Activated CD4-positive, alpha-beta T cell treated with anti-CD3 and anti-CD28 coated beads, Interleukin-2, amount 50 U/mL, for 48 hours (primary cell): ENCODE measurements around the gene GPAT2.
"Not testable (repeated sequence)": the region's sequence is repeated elsewhere in the genome, so short reads cannot be mapped to it uniquely, and the experiment has no call there.

Source experiments
- DNase-seq, 2 experiments: peaks; one replicate each; pipeline ENCODE4 v3.0.0-alpha.2; 2020

Gene GPAT2, protein sequence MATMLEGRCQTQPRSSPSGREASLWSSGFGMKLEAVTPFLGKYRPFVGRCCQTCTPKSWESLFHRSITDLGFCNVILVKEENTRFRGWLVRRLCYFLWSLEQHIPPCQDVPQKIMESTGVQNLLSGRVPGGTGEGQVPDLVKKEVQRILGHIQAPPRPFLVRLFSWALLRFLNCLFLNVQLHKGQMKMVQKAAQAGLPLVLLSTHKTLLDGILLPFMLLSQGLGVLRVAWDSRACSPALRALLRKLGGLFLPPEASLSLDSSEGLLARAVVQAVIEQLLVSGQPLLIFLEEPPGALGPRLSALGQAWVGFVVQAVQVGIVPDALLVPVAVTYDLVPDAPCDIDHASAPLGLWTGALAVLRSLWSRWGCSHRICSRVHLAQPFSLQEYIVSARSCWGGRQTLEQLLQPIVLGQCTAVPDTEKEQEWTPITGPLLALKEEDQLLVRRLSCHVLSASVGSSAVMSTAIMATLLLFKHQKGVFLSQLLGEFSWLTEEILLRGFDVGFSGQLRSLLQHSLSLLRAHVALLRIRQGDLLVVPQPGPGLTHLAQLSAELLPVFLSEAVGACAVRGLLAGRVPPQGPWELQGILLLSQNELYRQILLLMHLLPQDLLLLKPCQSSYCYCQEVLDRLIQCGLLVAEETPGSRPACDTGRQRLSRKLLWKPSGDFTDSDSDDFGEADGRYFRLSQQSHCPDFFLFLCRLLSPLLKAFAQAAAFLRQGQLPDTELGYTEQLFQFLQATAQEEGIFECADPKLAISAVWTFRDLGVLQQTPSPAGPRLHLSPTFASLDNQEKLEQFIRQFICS

GRCh38 chr2:96034792-96035191 is at the start of gene GPAT2:
TSS of gene GPAT2 (minus strand) at chr2:96034916. CDS start at chr2:96032359, 2,557 bp downstream.
- DNase-seq, result not testable (repeated sequence)

DNA sequence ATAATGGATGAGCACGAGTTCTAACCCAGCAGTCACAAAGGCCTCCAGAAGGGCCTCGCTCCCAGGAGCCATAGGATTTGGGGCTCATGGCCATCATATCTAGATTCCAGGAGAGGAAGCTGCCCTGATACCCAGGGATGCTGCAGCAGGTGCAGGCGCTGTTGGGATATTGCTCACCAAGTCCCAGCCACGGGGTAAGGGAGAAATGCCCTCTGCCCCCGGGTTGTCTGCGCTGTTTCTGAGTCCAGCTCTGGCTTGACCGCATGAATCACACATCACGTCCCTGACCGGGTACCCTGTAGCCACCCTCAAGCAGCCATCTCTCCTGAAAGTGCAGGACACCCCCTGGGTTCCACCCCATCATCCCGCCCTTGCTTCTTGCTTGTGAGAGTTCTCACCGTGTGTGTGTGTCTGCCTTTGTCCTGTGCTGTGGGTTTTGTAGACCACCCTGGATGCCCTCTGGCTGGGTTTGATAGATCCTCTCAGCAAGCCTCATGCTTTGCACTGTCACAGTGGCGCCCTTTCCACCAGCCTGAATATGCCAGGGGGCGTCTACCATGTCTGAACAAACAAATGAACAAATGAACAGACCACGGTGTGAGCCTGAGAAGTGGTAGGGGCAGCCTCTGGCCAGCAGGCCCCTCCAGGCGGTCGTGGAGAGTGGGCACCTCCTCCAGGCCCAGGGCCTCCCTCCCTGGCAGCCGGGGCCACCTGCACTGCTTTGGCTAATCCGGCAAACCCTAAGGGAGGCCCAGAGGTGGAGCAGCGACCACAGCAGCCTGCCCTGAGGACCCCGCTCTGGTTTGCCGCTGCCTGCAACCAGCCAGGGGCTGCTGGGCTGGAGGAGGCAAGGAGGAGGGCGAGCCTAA is 49.5 kb upstream of the GPAT2 start:
- DNase-seq, result peak in 1 of 2 experiments; percentile 1

DNA sequence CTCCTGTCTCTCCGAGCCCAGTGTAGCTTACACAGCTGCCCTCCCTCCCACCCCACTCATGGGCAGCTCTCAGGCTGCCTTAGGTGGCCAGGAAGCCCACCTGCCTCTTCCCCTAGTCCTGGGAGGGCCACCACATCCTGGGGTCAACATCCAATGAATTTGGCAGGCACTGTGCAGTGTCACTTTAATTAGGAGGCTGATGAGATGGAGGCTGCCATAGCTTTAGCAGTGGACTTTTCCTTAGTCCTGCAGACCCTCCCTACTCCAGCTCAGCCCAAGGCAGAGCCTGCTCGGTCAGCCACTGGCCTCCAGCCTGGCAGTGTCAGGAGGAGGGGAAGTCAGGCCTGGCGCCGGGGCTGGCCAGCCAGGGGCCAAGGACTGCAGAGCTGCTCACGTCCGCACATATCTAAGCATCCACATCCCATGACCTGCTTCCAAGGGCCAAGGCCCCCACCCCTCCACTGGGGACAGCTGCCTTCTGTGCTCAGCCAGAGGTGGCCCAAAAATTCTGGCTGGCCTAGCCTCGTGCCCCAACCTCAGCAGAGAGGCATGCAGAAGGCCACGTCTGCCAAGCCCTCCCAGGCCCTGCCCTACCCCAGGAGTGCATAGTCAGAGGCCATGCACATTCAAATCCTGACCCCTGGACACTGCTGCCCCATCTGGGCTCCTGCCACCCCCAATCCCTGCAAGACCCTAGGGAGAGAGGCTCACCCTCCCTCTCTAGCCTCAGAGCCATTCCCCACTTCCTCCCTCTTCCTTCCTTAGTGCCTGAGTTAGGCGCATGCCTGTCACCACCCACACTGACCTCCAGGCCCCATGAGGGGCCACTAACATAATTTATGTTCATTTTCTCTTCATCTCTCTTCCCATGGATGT is 48.6 kb upstream of the GPAT2 start:
- DNase-seq, result no peak

DNA sequence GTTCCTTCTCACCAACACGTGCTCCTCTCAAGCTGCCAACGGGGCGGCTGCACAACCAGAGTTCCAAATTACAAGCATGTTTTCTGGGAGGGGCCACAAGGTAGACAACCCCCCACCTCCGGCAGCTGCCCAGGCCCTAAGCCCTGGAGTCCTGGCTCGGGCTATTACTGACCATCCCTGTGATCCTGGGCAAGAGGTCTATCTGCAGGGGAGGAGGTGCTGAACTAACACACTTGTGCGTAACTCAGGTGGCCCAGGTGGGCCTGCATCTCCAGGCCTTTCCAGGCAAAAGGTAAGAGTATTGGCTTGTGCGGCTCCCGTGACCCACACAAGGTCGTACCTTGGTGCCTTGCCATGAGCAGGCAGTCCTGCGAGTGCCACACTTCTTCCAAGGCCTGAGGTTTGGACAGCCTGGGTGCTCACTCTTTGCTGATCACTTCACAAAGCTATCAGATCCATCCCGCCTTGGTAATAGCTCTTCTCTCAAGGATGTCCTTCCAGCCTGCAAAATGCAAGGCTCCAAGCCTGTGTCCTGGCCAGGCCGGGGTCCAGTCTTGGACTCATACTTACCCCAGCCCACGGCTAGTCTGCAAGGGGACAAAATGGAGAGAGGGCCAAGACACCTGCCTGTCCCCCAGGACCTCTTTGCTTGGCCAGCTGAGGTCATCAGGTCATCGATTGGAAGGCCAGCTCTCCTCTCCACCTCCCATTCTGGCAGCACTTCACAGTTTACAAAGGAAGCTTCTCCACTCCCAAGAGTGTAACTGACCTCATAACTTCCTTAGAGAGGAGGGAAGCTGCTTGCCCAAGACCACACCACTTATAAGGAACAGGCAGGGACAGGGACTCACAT is 47.7 kb upstream of the GPAT2 start:
- DNase-seq, result no peak

DNA sequence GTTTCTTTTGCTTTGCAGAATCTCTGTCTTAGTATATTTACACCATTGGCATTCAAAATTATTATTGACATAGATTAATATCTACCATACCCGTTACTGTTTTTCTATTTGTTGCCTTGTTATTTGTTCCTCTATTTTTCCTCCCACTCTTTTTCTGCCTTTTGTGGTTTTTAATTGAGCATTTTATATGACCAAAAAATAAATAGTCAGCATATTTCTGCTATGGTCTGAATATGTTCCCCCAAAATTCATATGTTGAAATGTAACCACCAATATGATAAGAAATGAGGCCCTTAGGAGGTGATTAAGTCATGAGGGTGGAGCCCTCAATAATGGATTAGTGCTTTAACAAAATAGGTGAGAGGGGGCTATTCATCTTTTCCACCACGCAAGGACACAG is 46.3 kb upstream of the GPAT2 start:
- no peak for DNase-seq

DNA sequence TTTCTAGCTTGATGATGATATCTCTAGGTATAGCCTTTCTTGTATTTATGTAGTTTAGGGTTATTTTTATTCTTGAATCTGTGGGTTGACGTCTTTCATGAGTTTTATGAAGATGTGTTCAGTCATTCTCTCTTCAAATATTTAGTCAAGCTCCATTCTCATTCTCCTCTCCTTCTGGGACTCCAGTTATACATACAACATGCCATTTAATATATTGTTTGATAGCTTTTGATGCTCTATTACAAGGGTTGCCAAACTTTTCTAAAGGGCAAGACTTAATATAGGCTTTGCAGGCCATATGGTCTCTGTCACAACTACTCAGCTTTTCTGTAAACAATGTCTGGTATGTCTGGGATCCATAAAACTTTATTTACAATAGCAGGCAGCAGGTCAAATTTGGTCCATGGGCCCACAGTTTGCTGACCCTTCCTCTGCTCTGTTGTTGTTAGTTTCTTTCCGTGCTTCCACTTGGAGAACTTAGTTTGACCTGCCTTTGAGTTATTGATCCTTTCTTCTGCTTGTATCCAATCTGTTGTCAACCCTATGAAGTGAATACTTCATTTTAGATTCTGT is 40.6 kb upstream of the GPAT2 start:
- DNase-seq, result no peak

GRCh38 chr2:96074156-96074555 is 39.4 kb upstream of the GPAT2 start:
- no peak for DNase-seq

- no peak for DNase-seq
Measured at GRCh38 chr2:96073170-96073775, 38.6 kb upstream of the GPAT2 start.

DNA sequence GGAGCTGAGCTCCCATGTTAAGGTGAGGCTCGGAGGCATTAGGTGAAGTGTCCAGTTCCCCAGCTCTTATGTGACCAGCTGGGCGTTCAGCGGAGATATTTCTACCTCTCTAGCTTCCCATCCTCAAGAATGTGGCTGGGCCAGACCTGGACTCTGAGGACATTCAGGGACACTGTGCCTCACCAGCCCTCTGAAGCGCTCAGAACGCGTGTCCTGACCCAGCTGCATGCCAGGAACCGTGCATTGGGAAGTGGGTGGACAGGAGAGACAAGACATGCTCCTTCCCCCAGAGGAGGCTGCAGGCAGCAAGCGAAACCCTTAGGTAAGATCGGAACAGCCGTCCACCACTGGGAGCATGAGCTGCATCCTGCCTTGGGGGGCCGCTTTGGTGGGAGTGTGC is 38.0 kb upstream of the GPAT2 start:
- DNase-seq, result no peak

DNA sequence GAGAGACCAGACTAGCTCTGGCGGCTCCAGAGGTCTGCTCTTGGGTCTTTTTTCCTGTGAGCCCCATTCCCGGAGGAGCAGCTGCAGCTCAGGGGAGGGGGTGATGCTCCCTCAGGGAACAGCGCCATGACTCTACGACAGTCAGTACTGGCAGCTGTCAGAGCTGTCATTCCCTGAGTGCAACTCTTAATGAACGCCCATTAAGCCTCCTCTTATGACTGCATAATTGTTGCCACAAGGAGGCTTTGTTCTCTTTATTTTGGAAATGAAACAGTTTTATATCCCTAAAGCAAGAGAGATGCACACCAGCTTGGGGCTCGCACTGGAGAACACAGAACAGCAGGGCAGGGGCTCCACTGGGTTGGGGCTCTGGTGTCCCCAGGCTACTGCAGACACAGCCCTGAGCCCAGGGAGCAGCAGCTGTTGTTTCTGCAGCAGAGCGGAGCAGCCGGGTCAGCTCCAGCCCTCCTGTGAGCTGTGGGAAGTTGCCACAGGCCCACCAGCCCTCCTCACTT is 37.3 kb upstream of the GPAT2 start:
- not testable (repeated sequence) for DNase-seq

DNA sequence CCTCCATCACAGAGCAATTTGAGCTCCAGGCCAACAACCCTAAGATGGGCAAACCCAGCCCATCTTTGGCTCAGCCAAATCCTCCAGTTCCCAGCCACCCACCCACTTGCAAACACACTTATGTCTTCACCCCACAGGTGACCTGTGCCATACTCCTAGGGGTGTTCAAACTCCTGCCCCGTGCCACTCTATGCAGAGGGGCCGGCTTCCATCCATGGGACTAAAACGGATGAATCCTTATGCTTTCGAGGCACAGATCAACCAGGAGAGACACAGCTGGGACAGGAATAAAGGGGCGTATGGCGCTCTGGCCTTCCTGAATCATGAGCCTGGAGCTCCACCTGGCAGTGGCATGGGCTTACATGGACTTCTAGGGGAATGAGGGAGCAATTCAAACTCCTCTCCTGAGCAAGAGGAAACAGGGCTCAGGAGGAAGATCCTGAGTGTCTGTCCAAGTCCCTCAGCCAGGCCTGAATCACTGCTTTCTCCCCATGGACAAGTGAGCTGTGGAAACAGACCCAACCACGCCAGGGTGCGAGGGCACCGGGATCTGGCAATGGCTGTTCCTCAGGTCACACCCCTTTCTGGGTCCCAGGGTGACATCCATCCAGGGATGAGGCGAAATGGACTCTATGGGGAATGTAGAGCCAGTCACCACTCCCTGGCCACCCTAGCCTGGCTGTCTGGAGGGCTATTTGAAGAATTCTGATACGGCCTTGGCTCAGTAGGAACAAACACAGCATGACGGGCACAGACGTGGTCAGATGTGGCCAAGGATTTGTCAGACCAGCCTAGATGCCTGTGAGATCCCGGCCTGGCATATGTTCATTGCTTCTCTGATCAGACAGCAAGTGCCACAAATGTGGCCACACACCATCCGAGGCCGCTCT is 36.6 kb upstream of the GPAT2 start:
- not testable (repeated sequence) for DNase-seq

- DNase-seq, result not testable (repeated sequence)
Measured at GRCh38 chr2:96070351-96070750, 35.6 kb upstream of the GPAT2 start.

DNA sequence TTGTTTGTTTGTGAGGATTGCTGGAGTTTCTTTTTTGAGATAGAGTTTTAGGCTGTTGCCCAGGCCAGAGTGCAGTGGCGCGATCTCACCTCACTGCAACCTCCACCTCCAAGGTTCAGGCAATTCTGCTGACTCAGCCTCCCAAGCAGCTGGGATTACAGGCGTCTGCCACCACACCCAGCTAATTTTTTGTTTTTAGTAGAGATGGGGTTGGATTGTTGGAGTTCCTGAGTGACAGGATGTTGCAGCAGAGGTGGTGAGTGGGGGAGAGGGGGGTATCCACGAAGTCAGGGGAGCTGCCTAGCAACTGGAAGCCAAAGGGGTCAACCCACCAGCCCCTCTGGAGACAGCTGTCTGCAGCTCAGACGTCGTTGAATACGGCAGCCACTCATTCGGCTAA is 35.2 kb upstream of the GPAT2 start:
- not testable (repeated sequence) for DNase-seq

DNA sequence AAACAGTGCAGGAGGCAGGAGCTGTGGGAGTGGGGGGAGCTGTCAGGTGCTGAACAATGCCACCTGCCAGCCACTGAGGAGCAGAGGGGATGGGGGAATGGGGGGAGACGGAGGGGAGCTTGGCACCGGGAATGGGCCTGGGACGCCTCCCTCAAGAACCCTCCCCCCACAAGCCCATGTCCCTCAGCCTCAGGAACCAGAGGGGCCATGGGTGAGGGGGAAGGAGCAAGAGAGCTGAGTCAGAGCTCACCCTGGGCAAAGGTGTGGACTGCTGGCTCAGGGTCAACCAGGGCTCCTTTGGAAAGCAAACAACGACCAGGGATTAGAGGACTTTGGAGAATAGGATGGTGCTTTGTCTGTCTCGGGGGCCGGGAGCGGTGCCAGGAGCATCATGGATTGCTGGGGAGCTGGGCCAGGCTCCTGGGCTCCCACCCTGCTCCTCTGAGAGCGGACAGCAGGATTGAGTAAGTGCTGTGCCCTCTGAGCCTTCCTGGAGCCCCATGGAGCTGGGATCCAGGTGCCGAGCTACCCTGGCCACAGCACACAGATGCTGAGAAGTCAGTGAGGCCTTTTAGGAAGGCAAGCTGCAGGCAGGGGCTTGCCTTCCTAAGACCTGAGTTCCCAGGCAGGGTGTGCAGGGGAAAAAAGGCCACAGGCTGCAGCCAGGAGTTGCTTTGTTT is 33.3 kb upstream of the GPAT2 start:
- not testable (repeated sequence) for DNase-seq

DNA sequence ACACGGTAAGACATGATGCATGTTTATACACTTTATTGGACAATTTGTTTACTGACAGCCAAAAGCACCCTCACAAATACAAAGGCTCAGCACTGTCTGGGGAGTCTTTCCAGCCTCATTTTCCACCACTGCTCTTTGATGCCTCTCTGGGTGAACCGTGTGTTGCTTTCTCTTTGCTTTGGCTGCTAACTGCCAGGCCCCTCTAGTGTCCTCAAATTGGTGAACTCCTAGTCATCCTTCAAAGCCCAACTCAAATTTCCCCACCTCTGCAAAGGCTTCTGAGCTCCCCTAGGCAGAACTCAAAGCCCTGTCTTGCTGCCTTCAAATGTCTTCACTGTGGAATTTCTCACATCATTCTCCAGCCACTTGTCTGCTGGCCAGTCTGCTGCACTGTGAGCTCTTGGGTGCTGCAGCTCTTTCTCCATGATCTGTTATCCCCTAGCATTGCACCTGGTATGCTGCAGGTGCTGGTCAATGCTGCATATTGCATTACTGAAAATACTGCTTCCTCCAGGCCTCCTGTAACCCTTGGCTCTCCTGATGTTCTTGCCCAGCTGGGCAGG is 32.5 kb upstream of the GPAT2 start:
- not testable (repeated sequence) for DNase-seq

- DNase-seq, result not testable (repeated sequence)
Measured at GRCh38 chr2:96066511-96066910, 31.8 kb upstream of the GPAT2 start.

- DNase-seq, result not testable (repeated sequence)
Measured at GRCh38 chr2:96065954-96066353, 31.2 kb upstream of the GPAT2 start.

- DNase-seq, result no peak
Measured at GRCh38 chr2:96065381-96065930, 30.7 kb upstream of the GPAT2 start.
